Right atrium auricular region (tissue), 2 donors: Measurements from ENCODE around the gene KRT33A. TPM values are rescaled to one million over a fixed set of nuclear protein-coding genes. Genes with fewer than 3 reads are reported as not detected.

ENCODE experiments used
- DNase-seq: peaks from one replicate; pipeline ENCODE4 v3.0.0-alpha.2; 2019; ENCODE audit warnings: low spot score
- H3K27ac ChIP-seq, 2 donors: fragments of 200-600 bp; sonication (generic); 1 replicate in 1 of 2; 2 replicates in 1 of 2; pipeline ENCODE4 v1.5.1; 2016 to 2019
- H3K27me3 ChIP-seq, 2 donors: fragments of 200-600 bp; sonication (generic); one replicate each; pipeline versions ENCODE4 v1.5.1 to v1.6.0; 2017 to 2019
- H3K36me3 ChIP-seq: fragments of 200-600 bp; sonication (generic); one replicate; pipeline ENCODE4 v1.5.1; 2016
- H3K4me1 ChIP-seq, 2 donors: fragments of 200-600 bp; sonication (generic); one replicate each; pipeline versions ENCODE4 v1.5.1 to v1.6.0; 2017 to 2019
- H3K4me3 ChIP-seq, 2 donors: fragments of 200-600 bp; sonication (generic); 1 replicate in 1 of 2; 2 replicates in 1 of 2; pipeline ENCODE4 v1.5.1; 2017 to 2019; ENCODE audit warnings: mild to moderate bottlenecking in 1 of 2, moderate library complexity in 1 of 2
- H3K9me3 ChIP-seq, 2 donors: fragments of 200-600 bp; sonication (generic); one replicate each; pipeline ENCODE4 v1.5.1; 2019
- total RNA-seq, 2 donors: library from RNA; depleted of rRNA; stranded (reverse); fragments of >200 nt; gene quantifications; one replicate each; pipeline ENCODE4 v1.1.0, GENCODE V29; 2016
- TF ChIP-seq, protein P1 (sequence below), 2 donors: fragments of 200-600 bp; sonication (generic); IDR thresholded peaks; one replicate each; pipeline ENCODE4 v1.5.1; 2019; ENCODE audit warnings: antibody characterized with exemption in 2 of 2

The KRT33A gene
- total RNA-seq, 2 donors from 2014 or later: not detected

DNA sequence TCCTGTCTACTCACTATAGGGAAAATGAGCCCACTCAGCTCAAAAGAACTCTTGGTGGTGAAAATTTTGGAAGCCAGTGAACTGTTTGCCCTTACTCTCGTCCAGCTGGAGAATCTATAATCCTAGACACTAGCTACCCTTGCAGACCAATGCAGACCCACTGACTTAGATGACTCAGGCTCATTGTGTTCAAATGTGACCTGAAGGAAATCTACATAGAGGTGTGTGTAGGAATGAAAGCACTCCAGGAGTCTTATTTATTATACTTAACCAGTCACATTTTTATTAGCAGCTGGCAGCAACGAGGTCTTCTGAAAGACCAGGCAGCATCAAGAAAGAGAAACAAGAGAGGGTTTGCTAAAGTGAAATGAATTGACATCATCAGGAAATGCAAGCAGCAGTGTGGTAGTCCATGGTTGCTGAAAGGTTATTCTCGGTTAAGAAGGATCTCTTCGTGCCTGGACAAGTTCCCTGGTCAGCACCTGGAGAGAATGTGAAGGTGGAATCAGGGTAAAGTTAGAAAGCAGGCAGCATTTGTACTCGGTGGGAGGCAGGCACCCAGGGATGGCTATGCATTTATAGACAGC, 49.3 kb downstream of the KRT33A start:
- TF ChIP-seq, protein P1, sequence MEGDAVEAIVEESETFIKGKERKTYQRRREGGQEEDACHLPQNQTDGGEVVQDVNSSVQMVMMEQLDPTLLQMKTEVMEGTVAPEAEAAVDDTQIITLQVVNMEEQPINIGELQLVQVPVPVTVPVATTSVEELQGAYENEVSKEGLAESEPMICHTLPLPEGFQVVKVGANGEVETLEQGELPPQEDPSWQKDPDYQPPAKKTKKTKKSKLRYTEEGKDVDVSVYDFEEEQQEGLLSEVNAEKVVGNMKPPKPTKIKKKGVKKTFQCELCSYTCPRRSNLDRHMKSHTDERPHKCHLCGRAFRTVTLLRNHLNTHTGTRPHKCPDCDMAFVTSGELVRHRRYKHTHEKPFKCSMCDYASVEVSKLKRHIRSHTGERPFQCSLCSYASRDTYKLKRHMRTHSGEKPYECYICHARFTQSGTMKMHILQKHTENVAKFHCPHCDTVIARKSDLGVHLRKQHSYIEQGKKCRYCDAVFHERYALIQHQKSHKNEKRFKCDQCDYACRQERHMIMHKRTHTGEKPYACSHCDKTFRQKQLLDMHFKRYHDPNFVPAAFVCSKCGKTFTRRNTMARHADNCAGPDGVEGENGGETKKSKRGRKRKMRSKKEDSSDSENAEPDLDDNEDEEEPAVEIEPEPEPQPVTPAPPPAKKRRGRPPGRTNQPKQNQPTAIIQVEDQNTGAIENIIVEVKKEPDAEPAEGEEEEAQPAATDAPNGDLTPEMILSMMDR (IDR thresholded peaks at IDR 0.05): no peak
- H3K27me3 ChIP-seq: no peaks in the 10 kb centered on the region
- no peaks in the 10 kb centered on the region for H3K9me3 ChIP-seq
- no peaks in the 10 kb centered on the region for H3K36me3 ChIP-seq
- H3K27ac ChIP-seq: no peak overlapping the region
- no peak overlapping the region for H3K4me3 ChIP-seq
- no peaks in the 10 kb centered on the region for H3K4me1 ChIP-seq
- no peak for DNase-seq

DNA sequence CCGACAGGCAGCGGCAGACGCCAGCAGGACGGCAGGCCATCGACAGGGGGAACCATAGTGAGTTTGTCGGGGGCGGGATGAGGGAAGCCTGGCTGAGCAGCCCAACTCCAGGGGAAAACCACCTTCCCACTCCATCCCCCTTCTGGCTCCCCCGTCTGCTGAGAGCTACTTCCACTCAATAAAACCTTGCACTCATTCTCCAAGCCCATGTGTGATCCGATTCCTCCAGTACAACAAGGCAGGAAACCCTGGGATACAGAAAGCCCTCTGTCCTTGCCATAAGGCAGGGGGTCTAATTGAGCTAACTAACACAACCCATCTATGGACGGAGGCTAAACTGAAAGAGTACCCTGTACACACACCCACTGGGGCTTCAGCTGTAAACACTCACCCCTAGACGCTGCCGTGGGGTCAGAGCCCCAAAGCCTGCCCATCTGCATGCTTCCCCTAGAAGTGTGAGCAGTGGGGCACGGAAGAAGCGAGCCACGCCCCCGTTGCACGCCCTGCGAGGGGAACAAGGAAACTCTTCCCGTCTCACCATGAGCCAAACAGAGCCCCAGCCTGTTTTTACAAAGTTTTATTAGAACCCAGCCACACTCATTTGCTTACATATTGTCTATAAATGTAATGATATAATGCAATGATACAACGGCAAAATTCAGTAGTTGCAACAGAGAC, 52.0 kb downstream of the KRT33A start:
- TF ChIP-seq, protein P1 (IDR thresholded peaks at IDR 0.05): no peak
- Histone ChIP-seq H3K4me3 (no peak overlapping the region), H3K4me1 (no peaks in the 10 kb centered on the region), H3K27ac (no peak overlapping the region), H3K36me3 (no peaks in the 10 kb centered on the region), H3K9me3 (no peaks in the 10 kb centered on the region), H3K27me3 (no peaks in the 10 kb centered on the region)
- no peak for DNase-seq

DNA sequence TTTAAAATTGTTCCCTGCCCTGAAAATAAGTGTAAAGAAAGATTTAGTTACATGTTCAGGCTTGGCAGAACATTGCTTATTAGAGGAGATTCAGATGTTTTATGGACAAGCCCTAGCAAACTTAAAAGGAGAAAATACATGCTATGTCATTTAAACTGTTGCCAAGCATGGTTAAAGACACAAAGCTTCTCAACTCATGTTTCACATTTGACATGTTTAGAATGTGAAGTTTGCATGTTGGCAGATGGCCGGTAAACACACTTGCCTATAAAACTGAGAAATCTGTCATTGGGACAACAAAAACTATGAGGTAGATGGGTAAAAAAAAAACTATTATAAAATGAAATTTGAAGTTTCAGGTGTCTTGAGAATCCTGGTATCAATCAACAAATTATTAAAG, 53.8 kb downstream of the KRT33A start:
- H3K4me1 ChIP-seq: no peaks in the 10 kb centered on the region
- no peak for DNase-seq
- no peak overlapping the region for H3K27ac ChIP-seq
- no peaks in the 10 kb centered on the region for H3K36me3 ChIP-seq
- no peak overlapping the region for H3K4me3 ChIP-seq
- H3K9me3 ChIP-seq: no peaks in the 10 kb centered on the region
- TF ChIP-seq, protein P1 (IDR thresholded peaks at IDR 0.05): no peak
- no peaks in the 10 kb centered on the region for H3K27me3 ChIP-seq

Other genes starting within 250 kb of the KRT33A start
- not detected for gene KRTAP4-16, start 248.6 kb downstream of the KRT33A start, total RNA-seq
- not detected for gene KRTAP4-9, start 245.4 kb downstream of the KRT33A start, total RNA-seq
- not detected for gene KRTAP4-11, start 232.5 kb downstream of the KRT33A start, total RNA-seq
- not detected for gene KRTAP4-12, start 226.6 kb downstream of the KRT33A start, total RNA-seq
- not detected for gene KRTAP4-6, start 210.3 kb downstream of the KRT33A start, total RNA-seq
- not detected for gene KRTAP4-5, start 201.0 kb downstream of the KRT33A start, total RNA-seq
- not detected for gene KRTAP4-4, start 190.1 kb downstream of the KRT33A start, total RNA-seq
- gene KRTAP4-3, start 182.6 kb downstream of the KRT33A start, total RNA-seq: not detected
- gene KRTAP4-2, start 172.6 kb downstream of the KRT33A start, total RNA-seq: not detected
- not detected for gene KRTAP4-1, start 165.9 kb downstream of the KRT33A start, total RNA-seq
- gene KRTAP9-1, start 160.9 kb downstream of the KRT33A start, total RNA-seq: not detected
- gene KRTAP9-2, start 124.2 kb downstream of the KRT33A start, total RNA-seq: not detected
- not detected for gene KRTAP9-3, start 118.4 kb downstream of the KRT33A start, total RNA-seq
- not detected for gene KRTAP9-8, start 112.8 kb downstream of the KRT33A start, total RNA-seq
- gene KRTAP9-4, start 101.1 kb downstream of the KRT33A start, total RNA-seq: not detected
- gene KRTAP9-9, start 95.4 kb downstream of the KRT33A start, total RNA-seq: not detected
- not detected for gene KRTAP9-6, start 85.5 kb downstream of the KRT33A start, total RNA-seq
- not detected for gene KRTAP9-7, start 75.1 kb downstream of the KRT33A start, total RNA-seq
- gene KRTAP29-1, start 48.0 kb downstream of the KRT33A start, total RNA-seq: not detected
- gene KRTAP16-1, start 41.5 kb downstream of the KRT33A start, total RNA-seq: not detected
- not detected for gene KRTAP17-1, start 35.1 kb downstream of the KRT33A start, total RNA-seq
- gene KRT33B, start 19.0 kb upstream of the KRT33A start, total RNA-seq: not detected
- gene KRT34, start 31.5 kb upstream of the KRT33A start, total RNA-seq: not detected
- gene KRT31, start 46.8 kb upstream of the KRT33A start, total RNA-seq: not detected
- not detected for gene KRT37, start 73.8 kb upstream of the KRT33A start, total RNA-seq
- not detected for gene KRT38, start 90.2 kb upstream of the KRT33A start, total RNA-seq
- gene KRT32, start 116.6 kb upstream of the KRT33A start, total RNA-seq: not detected
- gene KRT35, start 130.3 kb upstream of the KRT33A start, total RNA-seq: not detected
- gene KRT36, start 139.1 kb upstream of the KRT33A start, total RNA-seq: not detected
- not detected for gene KRT13, start 154.8 kb upstream of the KRT33A start, total RNA-seq
- under 1 TPM in 1 of 2 donors, not detected in 1; 0.47 TPM for gene KRT15, start 168.1 kb upstream of the KRT33A start, total RNA-seq
- gene KRT19, start 177.5 kb upstream of the KRT33A start, total RNA-seq: 100 to 1,000 TPM in 1 of 2 donors, 10 to 100 TPM in 1; 27.8 to 165 TPM
- not detected for gene KRT9, start 221.2 kb upstream of the KRT33A start, total RNA-seq
- gene KRT14, start 236.1 kb upstream of the KRT33A start, total RNA-seq: 10 to 100 TPM in 1 of 2 donors, not detected in 1; 20.3 TPM